Fibroblast of peridontal ligament (primary cell): ENCODE data around the gene IPO11.
A peak's percentile ranks its signal among the peaks of the same experiment; 100 is the strongest.

Source experiments
- DNase-seq: peaks from one replicate; pipeline ENCODE4 v3.0.0-alpha.2; 2010; ENCODE audit errors: extremely low read depth

Gene IPO11

GRCh38 chr5:62569470-62569869 is 156.9 kb downstream of the IPO11 start:
- DNase-seq, result no peak

GRCh38 chr5:62572918-62573514 is 160.5 kb downstream of the IPO11 start:
- DNase-seq, result no peak

- no peak for DNase-seq
Observed at GRCh38 chr5:62574599-62574998, 162.0 kb downstream of the IPO11 start.

GRCh38 chr5:62575066-62575465 is 162.5 kb downstream of the IPO11 start:
- no peak for DNase-seq

- no peak for DNase-seq
Observed at GRCh38 chr5:62575489-62575888, 162.9 kb downstream of the IPO11 start.

- DNase-seq, result no peak
Observed at GRCh38 chr5:62576570-62577170, 164.1 kb downstream of the IPO11 start.

- DNase-seq, result no peak
Observed at GRCh38 chr5:62577488-62577887, 164.9 kb downstream of the IPO11 start.

- peak; percentile 54 for DNase-seq
Observed at GRCh38 chr5:62578540-62578939, 166.0 kb downstream of the IPO11 start, which contains the start of gene LRRC70. Gene LRRC70 (plus strand): TSS chr5:62578819. CDS start chr5:62579439, 620 bp downstream.

GRCh38 chr5:62579761-62580160 is 167.2 kb downstream of the IPO11 start:
- no peak for DNase-seq

- DNase-seq, result no peak
Observed at GRCh38 chr5:62581836-62582597, 169.5 kb downstream of the IPO11 start.

GRCh38 chr5:62584391-62584790 is 171.8 kb downstream of the IPO11 start:
- no peak for DNase-seq

- no peak for DNase-seq
Observed at GRCh38 chr5:62585306-62585705, 172.7 kb downstream of the IPO11 start.

GRCh38 chr5:62585751-62586150 is 173.2 kb downstream of the IPO11 start:
- no peak for DNase-seq

GRCh38 chr5:62587737-62588136 is 175.2 kb downstream of the IPO11 start:
- peak; percentile 33 for DNase-seq

- no peak for DNase-seq
Observed at GRCh38 chr5:62588668-62589067, 176.1 kb downstream of the IPO11 start.

GRCh38 chr5:62589504-62589903 is 176.9 kb downstream of the IPO11 start:
- DNase-seq, result no peak

GRCh38 chr5:62590387-62590786 is 177.8 kb downstream of the IPO11 start:
- DNase-seq, result no peak

- DNase-seq, result no peak
Observed at GRCh38 chr5:62592558-62592957, 180.0 kb downstream of the IPO11 start.

GRCh38 chr5:62593331-62593730 is 180.8 kb downstream of the IPO11 start:
- peak; percentile 49 for DNase-seq

GRCh38 chr5:62594364-62594984 is 181.9 kb downstream of the IPO11 start:
- DNase-seq, result no peak

GRCh38 chr5:62596096-62596495 is 183.5 kb downstream of the IPO11 start:
- peak; percentile 11 for DNase-seq

- no peak for DNase-seq
Observed at GRCh38 chr5:62596691-62597090, 184.1 kb downstream of the IPO11 start.

GRCh38 chr5:62597314-62597713 is 184.8 kb downstream of the IPO11 start:
- no peak for DNase-seq
